GM11168 (cell line): ENCODE data around the gene ITPRID1.
"Not testable (repeated sequence)": the region's sequence is repeated elsewhere in the genome, so short reads cannot be mapped to it uniquely, and the experiment has no call there.

Source experiments
- in situ Hi-C: fragments of 300-500 bp; cut with MboI; formaldehyde crosslinking; loops from one replicate; pipeline ENCODE4 v1.12.0; 2022; ENCODE audit warnings: low sequenced_read_pairs; ENCODE audit not compliant: unreplicated experiment

ITPRID1 gene

DNA sequence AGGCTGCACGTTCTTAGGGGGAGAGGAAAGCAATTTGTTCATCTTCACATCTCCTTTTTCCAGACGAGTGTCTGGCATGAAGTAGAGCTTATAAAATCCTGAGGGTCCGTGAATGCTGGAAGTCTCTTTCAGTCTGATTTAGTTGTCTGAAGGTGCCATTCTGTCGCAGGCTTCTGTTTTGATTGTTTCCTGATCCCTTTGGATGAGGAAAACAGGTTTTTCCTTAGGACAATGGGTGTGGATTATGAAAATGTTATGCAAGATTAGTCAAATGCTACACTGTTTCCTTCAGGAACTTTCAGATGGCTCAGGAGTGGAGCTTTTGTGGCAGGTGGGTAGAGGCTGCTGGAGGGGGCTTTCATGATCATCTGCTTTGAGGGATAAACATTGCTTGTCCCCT, at the start of gene ITPRID1:
TSS of gene ITPRID1 (plus strand) at position 301 of the 400 bp plus-strand sequence. CDS start 38,935 bp downstream, outside the sequence.
- in situ Hi-C loops = no loop called here

GRCh38 chr7:31464601-31465000, 49.3 kb upstream of the ITPRID1 start:
- in situ Hi-C loops = no loop called here

DNA sequence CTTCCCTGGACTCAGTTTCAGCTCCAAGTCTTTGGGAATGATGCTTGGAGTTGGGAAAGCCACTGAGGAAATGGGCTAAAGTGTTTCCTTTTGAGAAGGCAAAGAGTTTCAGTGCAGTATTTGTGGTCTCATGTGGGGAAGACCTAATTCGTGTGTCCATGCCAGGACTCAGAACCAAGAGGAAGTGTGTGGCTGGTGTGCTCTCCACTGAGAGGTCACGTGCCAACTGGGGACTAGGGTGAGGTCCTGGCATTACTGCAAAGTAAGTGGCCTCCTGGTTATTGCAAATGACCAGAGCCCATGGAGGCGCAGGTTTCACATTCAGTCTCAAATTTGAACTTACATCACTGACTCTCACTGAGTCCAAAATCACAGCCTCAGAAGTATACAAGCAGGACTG, 48.6 kb upstream of the ITPRID1 start:
- in situ Hi-C loops = no loop called here

- in situ Hi-C loops = no loop called here
Measured at GRCh38 chr7:31466036-31466435, 47.9 kb upstream of the ITPRID1 start.

- in situ Hi-C loops = not testable (repeated sequence)
Measured at GRCh38 chr7:31470883-31471282, 43.0 kb upstream of the ITPRID1 start.

GRCh38 chr7:31475368-31475767, 38.5 kb upstream of the ITPRID1 start:
- in situ Hi-C loops = no loop called here

DNA sequence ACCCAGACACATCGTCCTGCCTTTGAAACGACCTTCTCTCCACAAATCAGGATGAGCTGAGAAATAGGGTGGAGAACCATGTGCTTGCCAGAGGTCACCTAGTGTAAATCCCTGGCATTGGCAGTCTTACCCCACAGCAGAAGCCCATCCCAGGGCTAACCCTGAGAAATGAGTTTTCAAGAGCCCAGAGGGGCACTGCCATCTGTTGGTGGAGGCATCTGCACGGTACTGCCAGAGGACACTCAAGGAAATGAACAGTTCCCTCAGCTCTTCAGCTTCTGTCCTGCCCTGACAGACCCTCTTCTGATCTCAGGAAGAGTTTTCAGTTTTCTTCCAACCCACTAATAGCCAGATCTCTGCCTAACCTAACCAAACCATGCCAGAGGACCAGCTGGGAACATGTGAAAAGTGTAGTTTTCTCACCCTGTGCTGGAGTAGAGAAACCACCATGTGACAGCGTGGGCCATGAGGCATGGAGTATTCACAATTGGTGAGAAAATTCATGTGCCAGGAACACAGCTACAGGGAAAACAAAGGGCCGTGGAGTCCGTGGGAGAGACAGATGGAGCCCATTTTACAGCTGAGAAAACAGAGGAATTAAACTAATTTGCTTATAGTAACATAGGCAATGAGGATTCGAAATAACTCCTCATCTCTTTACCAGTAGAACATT, 37.7 kb upstream of the ITPRID1 start:
- in situ Hi-C loops = no loop called here

DNA sequence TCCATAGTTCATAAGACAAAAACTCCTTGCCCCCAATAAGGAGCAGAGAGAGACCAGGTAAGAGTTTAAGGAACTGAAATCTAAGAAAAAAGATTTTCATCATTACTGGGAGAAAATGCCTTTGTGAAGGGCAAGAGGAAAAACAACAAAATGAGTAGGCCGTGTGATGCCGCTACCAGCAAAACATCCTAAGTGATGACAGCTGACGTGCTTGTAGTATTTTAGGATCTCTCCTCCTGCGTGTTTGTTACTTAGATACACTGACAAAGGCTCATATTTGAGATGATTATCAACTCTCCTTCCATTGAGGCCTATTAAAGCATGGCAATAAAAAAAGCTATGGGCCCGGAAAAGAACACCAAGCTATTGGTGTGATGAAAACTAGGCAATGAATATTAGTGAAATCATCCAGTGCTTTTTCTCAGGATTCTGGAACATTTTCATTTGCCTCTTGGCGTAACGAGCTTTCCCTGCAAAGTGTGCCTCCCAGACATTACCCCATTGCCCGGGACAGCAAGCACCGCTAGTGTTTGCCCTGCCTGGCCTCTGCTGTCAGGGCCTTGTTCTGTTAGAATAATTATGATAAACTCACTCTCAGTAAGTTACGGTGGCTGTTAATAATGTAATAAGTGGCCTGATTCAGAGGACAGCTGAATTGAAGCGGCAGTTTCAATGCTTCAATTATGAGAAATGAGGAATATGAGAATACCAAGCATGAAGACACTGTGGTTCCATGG, 36.8 kb upstream of the ITPRID1 start:
- in situ Hi-C loops = no loop called here

- in situ Hi-C loops = no loop called here
Measured at GRCh38 chr7:31478018-31478417, 35.9 kb upstream of the ITPRID1 start.

DNA sequence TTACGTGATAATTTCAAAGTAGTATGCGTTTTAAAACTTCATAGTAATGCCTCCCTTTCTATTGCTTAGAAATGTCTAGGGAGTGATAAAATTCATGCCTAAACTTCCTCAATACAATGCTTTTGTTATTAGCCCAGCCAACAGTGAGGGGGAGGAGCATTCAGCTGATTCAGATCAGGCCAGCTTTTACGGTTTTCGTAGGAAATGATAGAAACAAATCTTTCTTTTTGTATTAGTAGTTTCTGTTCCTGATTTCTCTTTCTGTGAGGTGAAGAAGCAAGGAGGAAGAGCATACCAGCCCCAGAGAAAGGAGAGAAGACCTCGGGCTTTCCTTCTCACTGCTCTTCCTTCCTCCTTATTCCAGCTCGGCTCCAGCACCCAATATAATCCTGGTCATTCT, 35.2 kb upstream of the ITPRID1 start:
- in situ Hi-C loops = no loop called here

GRCh38 chr7:31487071-31487470, 26.8 kb upstream of the ITPRID1 start:
- in situ Hi-C loops = no loop called here

DNA sequence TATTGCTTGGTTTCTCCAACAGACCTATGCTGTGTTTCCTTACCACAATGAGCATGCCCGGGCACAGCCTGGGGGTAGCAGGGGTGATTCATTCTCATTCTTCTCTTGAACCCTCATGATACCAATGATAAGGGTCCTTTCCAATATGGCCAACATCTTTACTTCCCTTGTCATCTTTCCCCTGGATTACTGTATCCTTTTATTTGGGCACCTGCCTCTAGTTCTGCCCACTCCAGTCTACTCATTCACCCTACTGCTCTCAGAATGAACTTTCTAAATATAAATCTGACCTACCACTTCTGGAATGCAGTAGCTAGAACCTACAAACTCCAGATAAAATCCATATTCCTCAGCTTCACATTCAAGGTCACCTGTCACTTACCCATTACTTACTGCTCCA, 26.4 kb upstream of the ITPRID1 start:
- in situ Hi-C loops = no loop called here

GRCh38 chr7:31488562-31489203, 25.2 kb upstream of the ITPRID1 start:
- in situ Hi-C loops = no loop called here

GRCh38 chr7:31490796-31491314, 23.0 kb upstream of the ITPRID1 start:
- in situ Hi-C loops = no loop called here

GRCh38 chr7:31492086-31492485, 21.8 kb upstream of the ITPRID1 start:
- in situ Hi-C loops = no loop called here

DNA sequence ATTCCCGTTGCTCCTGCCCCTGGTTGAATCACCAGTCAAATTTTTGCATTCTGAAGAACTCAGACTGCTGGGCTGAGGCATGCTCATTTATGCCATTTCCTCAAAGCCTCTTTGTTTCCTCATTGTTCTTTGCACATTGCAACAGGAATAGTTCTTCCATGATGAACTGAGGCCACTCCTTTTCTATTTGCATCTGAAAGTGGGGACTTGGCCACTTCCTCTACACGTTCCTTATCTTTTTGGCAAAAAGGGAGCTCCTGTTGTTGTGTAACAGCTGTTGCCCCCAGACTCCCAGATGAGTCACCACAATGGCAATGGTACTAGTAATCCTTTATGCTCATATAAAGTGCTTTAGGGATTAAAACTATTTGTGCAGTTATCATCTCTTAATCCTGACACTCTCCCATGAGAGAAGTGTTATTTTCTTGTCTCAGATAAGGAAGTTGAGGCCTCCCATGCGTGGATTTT, 20.1 kb upstream of the ITPRID1 start:
- in situ Hi-C loops = no loop called here

DNA sequence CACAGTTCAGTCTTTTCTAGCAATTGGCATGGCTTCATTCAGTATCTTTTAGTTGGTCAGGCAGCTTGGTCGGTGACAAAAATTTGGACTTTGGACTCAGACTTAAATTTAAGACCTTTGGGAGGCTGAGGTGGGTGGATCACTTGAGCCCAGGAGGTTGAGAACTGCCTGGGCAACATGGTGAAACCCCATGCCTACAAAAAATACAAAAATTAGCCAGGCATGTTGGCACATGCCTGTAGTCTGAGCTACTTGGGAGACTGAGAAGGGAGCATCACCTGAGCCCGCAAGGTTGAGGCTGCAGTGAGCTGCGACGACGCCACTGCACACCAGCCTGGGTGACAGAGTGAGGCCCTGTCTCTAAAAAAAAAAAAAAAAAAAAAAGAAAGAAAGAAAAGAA, 19.5 kb upstream of the ITPRID1 start:
- in situ Hi-C loops = no loop called here

- in situ Hi-C loops = no loop called here
Measured at GRCh38 chr7:31495653-31496052, 18.2 kb upstream of the ITPRID1 start.

DNA sequence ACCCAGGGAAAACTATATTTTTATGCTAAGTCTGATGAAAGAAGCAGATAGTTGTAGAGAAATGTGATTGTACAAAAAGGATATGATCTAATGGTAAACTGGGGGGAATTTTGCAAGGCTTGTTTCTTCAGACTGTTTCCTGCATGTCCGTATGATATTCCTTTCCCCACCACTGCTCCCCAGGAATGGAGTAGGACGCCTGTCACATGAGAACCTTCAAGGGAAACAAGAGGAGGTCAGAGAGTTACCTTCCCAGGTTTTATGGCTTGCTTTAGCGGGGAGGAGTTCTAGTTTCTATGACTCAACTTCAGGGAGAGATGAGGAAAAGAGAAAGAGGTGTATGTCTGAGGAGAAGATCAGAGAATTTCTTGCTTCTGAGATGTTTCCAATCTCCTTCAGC, 16.4 kb upstream of the ITPRID1 start:
- in situ Hi-C loops = no loop called here

DNA sequence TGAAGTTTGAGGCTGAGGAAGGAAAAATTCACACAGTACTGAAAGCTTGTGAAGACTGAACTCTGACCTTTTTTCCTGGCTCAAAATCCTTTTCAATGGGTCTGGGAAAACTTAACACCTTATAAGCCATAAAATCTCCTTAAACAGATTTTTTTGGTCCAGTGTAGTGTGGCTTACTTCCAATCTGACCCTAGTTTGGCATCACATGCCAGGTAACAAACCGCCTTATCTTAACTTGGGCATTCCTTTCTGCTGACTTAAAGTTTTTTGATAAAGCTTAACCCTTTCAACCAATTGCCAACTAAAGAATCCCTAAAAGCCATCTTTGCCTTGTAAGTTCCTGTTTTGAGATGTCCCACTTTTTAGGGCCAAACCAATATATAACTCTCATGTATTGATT, 13.2 kb upstream of the ITPRID1 start:
- in situ Hi-C loops = no loop called here

- in situ Hi-C loops = no loop called here
Measured at GRCh38 chr7:31508823-31509222, 5.1 kb upstream of the ITPRID1 start.
